KG1 (cell line): ENCODE measurements around the gene PRR33.
A peak's percentile ranks its signal among the peaks of the same experiment; 100 is the strongest.
"Not testable (repeated sequence)": the region's sequence is repeated elsewhere in the genome, so short reads cannot be mapped to it uniquely, and the experiment has no call there.

Source experiments
- DNase-seq: peaks from one replicate; lab custom pipeline; 2025; lab: John Stamatoyannopoulos, UW

PRR33 gene

DNA sequence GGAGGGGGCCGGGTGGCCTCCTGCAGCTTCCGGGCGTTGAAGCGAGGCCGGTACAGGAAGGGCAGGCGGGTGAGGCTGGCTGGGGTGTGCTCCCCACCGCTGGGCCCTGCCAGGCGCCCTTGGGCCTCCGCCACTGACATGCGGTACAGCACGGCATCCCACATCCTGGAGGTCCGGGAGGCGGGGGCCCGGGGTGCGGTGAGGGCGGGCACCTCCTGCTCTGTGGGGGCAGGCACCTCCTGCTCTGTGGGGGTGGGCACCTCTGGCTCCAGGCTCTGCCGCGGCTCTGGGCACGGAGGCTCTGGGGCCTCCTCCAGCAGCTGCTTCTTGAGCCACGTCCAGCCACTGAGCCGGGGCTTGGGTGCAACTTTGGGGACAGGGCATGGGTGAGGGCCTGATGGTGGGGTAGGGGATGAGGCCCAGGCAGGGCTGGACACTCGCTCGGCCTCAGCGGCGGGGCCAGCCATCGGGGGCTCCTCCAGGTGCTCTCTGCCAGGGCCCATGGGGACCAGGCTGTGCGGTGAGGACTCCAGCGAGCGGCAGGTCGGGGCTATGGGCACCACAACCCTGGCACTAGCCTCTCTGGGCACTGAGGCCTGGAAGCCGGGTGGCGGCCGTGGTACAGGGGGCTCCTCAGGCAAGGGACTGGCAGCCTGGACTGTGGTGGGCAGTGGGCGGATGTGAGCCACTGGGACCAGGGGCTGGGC, 2.3 kb downstream of the PRR33 start:
- DNase-seq = peak; percentile 72

DNA sequence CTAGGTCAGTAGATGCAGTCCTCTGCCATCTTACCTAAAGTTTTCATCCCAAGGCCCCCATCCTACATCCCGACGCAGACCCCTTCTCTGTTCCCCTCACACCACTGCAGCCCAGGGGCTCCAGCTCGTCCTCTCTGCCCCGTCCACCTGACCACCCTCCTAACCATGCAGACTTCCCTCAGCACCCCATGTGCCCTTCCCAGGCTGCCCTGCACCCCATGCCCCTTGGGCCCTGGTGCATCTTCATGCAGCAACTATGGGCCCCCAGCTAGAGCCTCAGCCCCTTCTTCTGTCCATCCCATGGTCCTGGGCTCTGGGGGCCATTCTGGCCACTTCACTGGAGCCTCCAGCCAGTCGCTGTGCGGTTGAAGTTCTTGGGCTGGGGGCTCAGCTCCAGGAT, 2.9 kb downstream of the PRR33 start:
- DNase-seq = no peak

DNA sequence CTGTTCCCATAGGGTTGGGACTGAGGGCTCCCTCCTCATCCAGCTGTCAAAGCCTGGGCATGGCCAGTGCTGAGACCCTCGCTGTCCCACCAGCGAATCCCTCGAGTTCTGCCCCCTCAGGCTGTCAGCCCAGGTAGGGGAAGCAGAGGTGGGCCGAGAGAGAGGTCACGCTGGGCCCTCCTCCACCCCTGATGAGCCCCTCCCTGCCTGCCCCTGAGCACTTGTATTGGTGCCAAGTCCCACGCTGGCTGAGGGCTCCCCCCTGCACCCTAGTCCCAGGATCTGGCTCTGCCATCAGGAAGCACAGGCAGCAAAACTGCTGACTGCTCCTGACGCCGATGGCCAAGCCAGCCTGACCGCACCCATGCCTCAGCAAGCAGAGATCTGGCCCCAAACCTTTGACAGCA, 3.3 kb downstream of the PRR33 start:
- no peak for DNase-seq

DNA sequence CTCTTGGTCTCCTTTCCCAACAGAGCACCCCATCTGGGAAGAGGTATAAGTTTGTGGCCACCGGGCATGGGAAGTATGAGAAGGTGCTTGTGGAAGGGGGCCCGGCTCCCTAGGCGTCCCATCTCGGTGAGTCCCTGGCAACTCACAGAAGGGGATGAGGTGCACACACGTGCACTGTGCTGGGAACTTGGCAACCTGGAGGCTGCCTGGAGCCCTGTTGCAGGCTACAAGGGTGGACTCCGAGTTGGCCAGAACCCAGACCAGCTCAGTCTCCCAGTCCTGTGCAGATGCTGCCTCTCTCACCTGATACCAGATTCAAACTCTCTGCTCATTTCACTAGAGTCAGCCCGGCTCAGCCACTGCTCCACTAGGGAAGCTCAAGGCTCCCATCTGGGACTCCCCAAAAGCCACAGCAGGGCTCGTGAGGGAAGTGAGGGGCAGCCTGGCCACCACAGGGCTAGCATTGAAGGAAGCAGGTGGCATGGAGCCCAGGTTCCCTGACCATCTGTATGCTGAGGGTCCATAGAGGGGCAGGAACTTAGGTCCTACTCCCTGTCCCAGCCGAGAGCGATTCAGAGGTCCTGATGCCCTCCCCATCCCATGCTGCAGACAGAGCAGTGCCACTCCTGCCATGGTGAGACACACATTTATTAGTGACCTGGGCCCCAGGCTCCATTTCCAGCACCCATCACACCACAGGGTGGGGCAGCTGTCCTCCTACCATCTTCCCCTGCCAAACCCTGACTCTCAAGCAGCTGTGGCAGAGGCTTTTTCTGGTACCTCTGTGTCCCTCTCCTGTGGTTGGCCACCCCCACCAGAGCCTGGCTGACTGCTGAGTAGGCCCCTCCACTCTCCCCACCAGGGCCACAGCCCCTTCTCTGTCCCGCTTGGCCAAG, 4.0 kb downstream of the PRR33 start:
- no peak for DNase-seq

DNA sequence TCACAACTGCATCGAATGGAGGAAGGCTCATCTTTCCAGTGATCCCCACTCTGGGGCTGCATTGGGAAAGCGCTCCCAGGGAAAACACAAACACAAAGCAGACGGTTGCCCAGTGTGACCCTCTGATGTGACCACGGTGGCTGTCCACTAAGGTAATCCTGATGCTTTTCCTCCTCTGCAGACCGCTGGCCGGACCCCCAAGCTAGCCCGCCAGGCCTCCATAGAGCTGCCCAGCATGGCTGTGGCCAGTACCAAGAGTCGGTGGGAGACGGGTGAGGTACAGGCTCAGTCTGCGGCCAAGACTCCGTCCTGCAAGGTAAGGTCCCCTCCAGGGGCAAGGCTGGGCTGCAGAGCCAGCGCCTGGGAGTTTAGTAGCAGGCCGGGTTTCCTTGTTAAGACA, 5.1 kb downstream of the PRR33 start:
- DNase-seq = not testable (repeated sequence)

DNA sequence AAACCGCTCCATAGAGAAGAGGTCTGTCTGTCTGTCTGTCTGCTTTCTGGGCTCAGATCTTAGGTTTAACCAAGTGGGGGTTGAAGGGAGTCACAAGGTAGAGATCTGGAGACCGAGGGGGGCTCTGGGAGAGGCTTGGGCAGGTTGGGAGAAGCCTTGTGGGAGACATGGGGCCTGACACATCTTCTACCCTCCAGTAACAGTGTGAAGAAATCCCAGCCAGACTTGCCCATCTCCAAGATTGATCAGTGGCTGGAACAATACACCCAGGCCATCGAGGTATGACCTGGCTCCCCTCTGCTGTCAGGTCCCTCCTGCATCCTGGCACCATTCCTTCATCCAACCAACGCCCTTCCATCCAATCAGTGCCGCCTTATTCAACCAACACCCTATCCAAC, 7.4 kb downstream of the PRR33 start:
- no peak for DNase-seq

DNA sequence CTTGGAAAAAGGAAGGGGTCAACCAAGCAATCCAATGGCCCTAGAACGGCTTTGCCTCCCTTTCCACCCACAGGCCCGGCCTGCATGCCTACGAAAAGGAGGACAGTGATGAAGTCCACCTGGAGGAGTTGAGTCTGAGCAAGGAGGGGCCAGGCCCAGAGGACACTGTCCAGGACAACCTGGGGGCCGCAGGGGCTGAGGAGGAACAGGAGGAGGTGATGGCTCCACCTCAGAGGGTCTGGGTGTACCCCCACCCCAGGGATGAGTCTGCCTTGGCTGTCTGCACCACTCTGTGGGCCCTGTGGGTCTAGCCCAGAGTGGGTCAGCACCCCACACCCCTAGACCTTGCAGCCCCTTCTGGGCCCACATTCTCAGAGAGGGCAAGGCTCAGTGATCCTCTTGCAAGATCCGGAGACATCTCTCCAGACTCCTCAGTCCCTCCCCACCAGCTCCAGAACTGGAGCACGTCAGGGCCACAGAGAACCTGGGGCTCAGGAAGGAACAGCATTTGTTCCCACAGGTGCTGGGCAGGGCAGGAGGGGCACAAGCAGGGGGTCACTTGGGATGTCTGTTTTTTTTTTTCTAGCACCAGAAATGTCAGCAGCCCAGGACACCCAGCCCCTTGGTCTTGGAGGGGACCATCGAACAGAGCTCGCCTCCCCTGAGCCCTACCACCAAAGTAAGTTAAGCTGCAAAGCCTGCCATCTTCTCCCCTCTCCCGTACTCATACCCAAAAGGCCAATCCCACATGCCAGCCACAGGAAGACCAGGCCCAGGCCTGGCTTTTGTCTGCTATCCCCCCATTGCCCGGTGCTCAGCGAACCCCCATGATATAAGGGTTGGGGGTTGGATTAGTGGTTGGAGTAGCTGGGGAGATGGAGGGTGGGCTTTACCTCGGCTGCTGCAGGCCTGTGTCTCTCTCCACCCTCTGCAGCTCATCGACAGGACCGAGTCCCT, 8.1 kb downstream of the PRR33 start:
- no peak for DNase-seq

DNA sequence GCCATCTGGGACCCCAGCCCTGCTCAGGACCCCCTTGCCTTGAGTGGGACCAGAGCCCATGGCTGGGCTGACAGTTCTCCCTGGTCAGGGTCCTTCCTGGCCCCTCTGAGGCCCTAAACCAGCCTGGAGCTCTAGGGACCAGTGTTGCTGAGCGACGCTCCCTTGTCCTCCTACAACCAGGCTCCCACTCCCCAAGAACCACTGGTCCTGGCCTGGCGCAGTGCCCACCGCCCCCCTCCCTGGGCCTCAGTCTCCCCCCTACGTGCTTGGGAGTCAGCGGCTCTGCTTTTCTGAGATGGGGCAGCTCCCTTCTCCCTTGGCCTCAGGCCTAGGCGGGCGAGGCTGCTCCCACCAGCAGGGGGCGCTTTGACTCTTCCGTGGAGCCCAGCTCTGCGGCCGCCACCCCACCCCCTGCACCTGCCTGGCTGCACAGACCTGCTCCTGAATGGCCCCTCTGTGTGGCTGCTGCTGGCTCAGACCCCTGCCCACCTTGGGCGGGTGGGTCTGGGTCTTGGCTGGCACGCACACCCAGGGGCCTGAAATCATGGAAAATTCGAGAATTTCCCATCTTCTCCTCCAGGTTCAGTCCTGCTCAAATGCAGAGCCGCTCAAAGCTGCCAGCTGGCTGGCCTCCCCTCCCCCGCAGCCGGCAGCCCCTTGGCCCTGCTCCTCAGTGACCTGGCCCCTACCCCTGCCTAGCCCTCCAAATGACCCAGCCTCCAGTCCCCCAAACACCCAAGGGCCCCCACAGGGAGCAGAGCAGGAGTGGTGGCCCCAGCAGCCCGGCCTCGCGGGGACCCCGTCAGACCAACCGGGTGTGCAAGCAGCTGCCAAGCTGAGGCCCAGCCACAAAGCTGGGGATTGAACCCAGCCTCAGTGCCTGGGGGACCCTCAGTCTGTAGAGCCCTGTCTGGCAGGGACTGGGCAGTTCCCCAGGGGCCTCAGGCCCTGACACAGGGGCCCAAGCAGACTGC, 9.1 kb downstream of the PRR33 start:
- DNase-seq = peak; percentile 37

DNA sequence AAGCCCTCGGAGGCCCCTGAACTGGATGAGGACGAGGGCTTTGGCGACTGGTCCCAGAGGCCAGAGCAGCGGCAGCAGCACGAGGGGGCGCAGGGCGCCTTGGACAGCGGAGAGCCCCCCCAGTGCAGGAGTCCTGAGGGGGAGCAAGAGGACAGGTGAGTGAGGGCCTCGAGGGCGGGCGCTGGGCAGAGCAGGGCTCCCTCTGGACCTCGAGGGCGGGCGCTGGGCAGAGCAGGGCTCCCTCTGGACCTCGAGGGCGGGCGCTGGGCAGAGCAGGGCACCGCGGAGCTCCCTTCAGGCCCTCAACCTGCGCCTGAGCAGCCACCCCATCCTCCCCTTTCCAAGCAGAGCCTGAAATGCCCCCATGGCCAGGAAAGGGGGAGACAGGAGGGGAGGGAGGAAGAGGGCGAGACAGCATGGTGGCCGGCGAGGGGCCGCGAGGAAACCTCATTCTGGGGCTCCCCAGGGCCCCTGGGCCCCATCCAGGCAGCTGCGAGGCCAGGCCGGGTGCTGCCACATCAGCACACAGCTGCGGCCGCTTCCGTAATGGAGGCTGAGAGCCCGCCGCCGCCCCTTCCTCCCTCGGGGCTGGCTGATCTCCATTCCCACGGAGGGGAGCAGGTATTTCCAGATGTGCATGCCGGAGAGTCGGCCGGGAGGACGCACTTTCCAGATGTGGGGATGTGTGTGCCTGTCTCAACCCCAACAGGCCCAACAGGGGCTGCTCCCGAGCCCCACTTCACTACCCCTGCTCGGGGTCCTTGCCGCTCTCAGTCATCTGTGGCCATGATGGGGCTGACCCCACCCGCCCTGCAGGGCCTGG, 10.0 kb downstream of the PRR33 start:
- DNase-seq = no peak

DNA sequence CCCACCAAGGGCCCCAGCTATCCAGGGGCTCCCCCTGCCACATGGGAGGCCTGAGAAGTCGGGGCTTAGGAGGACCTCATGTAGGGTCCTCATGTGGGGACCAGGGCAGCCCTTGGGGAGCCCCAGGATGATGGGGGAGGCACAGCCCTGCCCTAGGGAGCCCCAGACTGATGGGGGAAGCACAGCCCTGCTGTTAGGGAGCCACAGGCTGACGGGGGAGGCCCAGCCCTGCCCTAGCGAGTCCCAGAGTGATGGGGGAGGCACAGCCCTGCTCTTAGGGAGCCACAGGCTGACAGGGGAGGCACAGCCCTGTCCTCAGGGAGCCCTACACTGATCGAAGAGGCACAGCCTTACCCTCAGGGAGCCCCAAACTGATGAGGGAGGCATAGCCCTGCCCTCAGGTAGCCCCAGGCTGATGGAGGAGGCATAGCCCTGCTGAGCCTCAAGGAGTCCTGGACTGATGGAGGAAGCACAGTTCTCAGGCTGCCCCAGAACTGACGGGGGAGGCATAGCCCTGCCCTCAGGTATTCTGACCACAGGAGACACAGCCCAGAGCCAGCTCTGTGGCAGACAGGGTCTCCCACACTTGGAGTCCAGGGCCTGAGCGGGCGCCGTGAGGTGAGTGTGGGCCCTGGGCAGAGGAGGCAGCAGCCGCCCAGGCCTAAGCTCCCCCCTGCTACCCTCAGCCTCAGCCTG, 10.8 kb downstream of the PRR33 start:
- no peak for DNase-seq

DNA sequence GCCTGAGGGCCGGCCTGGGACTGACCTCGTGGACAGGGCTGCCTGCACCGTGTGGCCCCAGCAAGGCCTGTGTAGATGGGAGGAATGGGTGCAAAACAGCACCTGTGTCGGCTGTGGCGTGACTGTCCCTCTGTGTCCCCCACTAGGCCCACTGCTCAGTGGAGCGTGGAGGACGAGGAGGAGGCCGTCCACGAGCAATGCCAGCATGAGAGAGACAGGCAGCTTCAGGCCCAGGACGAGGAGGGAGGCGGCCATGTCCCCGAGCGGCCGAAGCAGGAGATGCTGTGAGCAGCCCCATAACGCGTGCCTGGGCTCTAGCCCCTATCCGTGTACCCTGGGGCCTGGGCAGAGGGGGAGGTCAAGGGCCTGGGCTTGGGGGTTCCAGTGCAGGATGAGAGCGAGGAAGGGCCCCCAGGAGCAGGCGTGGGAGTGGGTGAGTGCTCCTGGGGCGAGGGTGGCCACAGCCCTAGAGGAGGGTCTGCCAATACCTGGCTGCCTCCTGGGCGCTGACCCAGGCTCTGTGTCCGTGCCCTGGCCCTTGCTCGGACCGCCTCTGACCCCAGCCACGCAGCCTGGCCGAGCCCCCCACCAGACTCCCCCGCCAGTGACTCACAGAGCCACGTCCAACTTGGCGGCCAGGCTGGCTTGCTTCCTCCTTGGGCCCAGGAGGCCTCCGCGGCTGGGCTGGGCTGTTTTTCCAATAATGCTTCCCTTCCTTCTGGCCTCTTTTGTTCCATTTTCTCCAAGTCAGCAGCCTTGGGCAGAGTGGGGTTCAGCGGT, 11.6 kb downstream of the PRR33 start:
- DNase-seq = no peak

DNA sequence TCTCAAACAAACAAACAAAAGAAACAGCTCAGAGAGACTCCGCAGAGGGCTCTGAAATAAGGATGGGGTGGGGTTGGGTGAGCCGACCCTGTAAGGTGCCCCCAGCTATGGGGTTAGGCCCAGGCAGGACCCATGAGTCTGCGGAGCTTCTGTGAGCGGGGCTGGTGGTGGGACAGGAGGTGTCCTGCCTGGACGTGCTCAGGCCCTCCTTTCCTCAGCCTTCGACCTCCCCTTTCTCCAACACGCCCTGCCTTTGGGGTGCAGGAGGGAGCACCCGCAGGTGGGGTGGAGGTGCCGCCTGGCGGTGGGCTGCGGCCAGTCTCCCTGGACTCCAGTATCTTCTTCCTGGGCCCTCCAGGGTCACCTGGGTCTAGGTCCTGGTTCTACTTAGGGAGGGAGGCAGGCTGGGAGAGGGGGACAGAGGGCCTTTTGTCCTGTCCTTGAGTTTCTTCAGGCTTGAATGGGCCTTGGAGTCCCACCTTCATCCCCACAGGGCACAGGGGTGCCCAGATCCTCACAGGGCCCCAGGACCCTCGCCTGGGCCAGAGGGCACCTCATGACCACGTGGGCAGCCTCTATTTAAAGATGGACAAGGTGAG, 12.3 kb downstream of the PRR33 start:
- DNase-seq = no peak

DNA sequence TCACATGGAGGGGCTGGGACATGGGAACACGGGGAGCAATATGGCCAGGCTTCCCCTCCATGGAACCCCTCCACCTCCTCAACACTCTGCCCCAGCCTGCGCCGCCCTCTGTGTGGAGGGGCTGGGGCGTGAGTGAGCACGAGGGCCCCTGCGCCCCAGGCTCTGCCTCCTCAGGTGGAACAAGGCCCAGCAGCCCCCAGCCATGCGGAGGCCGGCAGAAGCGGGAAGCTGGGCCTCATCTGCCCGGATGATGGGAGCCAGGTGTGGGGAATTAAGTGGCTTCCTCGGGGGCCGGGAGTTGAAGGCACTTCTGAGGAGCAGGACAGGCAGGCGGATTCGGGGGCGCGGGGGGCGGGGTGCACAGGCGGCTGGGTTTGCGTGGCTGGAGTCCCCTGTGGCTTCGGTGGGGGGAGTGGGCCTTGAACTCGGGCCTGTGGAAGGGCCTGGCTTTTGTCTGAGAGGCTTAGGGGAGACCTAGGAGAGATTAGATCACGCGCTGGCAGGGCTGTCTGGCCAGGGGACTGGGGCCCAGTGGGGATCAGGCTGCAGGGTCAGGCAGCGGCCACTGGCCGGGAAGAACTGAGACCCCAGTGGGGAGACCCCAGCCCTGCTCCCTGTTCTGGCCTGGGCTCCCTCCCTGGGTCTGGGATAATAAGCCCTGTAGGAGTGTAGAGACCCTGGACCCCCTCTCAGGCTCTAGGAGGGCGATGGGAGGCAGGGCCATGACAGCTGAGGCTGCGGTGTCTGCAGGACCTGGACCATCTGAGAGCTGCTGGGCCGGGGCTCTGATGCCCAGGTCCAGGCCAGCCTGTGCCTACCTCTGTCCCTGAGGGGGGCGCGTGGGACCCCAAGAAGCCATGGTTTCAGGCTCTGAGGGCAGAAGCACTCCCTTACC, 13.3 kb downstream of the PRR33 start:
- DNase-seq = no peak

DNA sequence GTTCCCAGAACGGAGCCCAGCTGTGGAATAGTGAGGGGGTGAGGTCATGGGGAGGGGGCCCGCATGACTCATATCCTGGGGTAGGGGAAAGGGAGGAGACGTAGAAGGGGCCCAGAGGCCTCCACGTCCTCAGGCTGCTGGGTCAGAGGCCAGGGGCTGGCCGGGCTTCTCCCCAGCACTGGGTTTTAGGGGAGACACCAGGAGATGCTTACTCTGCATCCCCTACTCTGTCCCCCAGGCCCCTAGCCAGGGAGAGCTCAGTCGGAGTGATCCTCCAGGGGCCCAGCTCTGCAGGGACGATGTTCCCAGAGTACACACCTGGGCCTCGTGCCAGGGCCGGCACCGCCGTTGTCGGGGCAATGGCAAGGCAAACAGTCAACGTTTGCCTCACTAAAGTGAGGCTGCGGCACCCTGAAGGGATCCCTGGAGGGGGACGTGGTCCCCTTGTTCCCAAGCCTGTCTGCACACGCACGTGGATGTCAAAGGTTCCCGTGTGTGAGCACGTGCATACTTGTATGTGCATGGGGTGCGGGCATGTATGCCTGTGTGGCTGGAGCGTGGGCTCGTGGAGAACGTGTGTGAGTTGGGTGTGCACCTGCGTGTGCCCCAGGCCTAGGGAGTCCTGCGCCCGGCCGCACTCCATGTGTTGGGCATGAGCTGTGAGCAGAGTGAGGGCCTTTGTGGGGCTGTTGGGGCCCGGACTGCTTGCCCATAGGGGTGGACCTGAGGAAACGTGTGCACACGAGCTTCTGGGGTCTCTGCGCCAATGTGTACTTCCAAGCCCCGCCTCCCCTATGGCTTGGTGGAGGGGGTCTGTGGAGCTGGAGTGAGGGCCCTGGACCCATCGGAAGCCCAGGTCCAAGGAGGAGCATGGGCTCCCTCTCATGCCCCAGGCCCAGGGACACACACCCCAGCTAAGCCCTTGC, 14.2 kb downstream of the PRR33 start:
- DNase-seq = no peak

DNA sequence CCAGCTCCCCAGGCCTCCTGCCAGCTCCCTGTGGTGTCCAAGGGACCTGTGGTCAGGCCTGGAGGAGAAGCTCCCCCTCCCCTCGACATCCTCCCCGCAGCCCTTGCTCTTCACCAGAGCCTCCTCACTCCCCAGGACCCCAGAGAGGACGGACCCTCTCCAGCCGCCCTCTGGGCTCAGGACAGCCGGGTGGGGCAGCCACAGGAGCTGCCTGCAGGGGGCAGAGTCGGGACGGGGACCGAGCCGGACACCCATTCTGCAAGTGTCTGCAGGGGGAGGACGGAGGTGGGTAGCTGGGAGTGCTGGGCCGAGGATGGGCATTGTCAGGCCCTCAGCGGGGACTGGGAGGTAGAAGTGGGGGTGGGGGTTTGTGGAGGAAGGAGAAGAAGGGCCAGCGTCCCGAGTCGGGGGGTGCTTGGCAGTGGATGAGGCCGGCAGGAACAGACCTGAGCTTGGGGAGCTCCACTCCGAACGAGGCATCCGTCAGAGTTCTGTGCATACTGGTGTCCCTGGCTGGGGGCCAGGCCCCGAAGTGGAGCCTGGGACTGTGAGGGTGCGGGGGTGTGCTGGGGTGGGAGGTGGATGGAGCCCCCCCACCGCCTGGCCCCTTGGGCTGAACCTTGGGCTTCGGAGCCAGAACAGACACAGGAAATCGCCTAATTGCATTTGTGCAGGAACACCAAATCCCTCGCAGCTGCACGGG, 15.2 kb downstream of the PRR33 start:
- DNase-seq = no peak
